Ishikawa (cell line): ENCODE data around the gene WNT7B.

ENCODE experiments used
- CEBPB ChIP-seq: IDR thresholded peaks from 2 replicates; pipeline ENCODE4 v1.6.1; 2012
- EP300 ChIP-seq: IDR thresholded peaks from 2 replicates; pipeline ENCODE4 v1.6.1; 2012; ENCODE audit warnings: borderline replicate concordance
- FOXM1 ChIP-seq: IDR thresholded peaks from 2 replicates; pipeline ENCODE4 v1.6.1; 2012; ENCODE audit warnings: low read depth, borderline replicate concordance
- NFIC ChIP-seq: IDR thresholded peaks from 2 replicates; pipeline ENCODE4 v1.6.1; 2012
- TAF1 ChIP-seq: IDR thresholded peaks from 2 replicates; pipeline ENCODE4 v1.6.1; 2012; ENCODE audit warnings: low read depth, mild to moderate bottlenecking
- ZBTB7A ChIP-seq: IDR thresholded peaks from 2 replicates; pipeline ENCODE4 v1.6.1; 2012; ENCODE audit warnings: low read depth
- TF ChIP-seq, protein P1 (sequence below): IDR thresholded peaks from 2 replicates; pipeline ENCODE4 v1.6.1; 2012; ENCODE audit warnings: low read depth, mild to moderate bottlenecking
- TF ChIP-seq, protein P2 (sequence below): IDR thresholded peaks from 2 replicates; pipeline ENCODE4 v1.6.1; 2012
- TF ChIP-seq, protein P3 (sequence below): IDR thresholded peaks from 2 replicates; pipeline ENCODE4 v1.6.1; 2012

DNA sequence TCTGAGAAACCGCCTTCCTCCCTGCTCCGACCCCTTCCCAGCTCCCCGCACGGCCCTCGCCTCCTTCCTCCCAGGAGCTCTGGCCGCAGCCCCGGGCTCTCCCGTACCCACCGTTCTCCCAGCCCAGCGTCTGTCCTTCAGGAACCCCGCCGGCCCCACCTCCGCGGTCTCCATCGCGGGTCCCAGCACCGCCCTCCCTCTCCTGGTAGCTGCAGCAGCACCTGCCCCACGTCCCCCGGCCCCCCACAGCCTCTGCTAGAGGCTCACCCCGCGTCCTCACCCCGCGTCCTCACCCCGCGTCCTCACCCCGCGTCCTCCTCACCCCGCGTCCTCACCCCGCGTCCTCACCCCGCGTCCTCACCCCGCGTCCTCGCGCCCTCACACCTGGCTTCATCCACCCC is 85.9 kb downstream of the WNT7B start:
- TF ChIP-seq CEBPB, result no peak
- TF ChIP-seq, protein P1, sequence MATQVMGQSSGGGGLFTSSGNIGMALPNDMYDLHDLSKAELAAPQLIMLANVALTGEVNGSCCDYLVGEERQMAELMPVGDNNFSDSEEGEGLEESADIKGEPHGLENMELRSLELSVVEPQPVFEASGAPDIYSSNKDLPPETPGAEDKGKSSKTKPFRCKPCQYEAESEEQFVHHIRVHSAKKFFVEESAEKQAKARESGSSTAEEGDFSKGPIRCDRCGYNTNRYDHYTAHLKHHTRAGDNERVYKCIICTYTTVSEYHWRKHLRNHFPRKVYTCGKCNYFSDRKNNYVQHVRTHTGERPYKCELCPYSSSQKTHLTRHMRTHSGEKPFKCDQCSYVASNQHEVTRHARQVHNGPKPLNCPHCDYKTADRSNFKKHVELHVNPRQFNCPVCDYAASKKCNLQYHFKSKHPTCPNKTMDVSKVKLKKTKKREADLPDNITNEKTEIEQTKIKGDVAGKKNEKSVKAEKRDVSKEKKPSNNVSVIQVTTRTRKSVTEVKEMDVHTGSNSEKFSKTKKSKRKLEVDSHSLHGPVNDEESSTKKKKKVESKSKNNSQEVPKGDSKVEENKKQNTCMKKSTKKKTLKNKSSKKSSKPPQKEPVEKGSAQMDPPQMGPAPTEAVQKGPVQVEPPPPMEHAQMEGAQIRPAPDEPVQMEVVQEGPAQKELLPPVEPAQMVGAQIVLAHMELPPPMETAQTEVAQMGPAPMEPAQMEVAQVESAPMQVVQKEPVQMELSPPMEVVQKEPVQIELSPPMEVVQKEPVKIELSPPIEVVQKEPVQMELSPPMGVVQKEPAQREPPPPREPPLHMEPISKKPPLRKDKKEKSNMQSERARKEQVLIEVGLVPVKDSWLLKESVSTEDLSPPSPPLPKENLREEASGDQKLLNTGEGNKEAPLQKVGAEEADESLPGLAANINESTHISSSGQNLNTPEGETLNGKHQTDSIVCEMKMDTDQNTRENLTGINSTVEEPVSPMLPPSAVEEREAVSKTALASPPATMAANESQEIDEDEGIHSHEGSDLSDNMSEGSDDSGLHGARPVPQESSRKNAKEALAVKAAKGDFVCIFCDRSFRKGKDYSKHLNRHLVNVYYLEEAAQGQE, result no peak
- no peak for TF ChIP-seq NFIC
- TF ChIP-seq EP300, result no peak
- no peak for TF ChIP-seq FOXM1
- TF ChIP-seq, protein P2, sequence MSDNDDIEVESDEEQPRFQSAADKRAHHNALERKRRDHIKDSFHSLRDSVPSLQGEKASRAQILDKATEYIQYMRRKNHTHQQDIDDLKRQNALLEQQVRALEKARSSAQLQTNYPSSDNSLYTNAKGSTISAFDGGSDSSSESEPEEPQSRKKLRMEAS, result no peak
- no peak for TF ChIP-seq TAF1
- no peak for TF ChIP-seq ZBTB7A
- TF ChIP-seq, protein P3, sequence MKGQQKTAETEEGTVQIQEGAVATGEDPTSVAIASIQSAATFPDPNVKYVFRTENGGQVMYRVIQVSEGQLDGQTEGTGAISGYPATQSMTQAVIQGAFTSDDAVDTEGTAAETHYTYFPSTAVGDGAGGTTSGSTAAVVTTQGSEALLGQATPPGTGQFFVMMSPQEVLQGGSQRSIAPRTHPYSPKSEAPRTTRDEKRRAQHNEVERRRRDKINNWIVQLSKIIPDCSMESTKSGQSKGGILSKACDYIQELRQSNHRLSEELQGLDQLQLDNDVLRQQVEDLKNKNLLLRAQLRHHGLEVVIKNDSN, result no peak
